ENCODE results near the gene UFL1. TPM values are rescaled to one million over a fixed set of nuclear protein-coding genes. Genes with fewer than 3 reads are reported as not detected.

UFL1 gene
- 34.3 and 38.1 TPM in 2 replicates for total RNA-seq

GRCh38 chr6:96521644-96522464 lies at the start of gene UFL1:
UFL1 (plus strand) TSS chr6:96521806; CDS start chr6:96521874, 68 bp downstream.

GRCh38 chr6:96562886-96563285 lies 41.3 kb downstream of the UFL1 start, which contains the start of gene FHL5:
FHL5 (plus strand) TSS chr6:96563128; CDS start chr6:96603614, 40,486 bp downstream.

Other genes with a start within 250 kb of the UFL1 start
- 0.28 TPM in 1 of 2 replicates, not detected in the other for gene FHL5, start 41.3 kb downstream of the UFL1 start, total RNA-seq

Measured in regular cardiac myocyte (primary cell).